GM18951 (cell line): ENCODE data around the gene DNAJB14.

ENCODE experiments used
- POLR2A ChIP-seq: IDR thresholded peaks from 4 replicates; pipeline ENCODE4 v1.6.1; 2011; ENCODE audit warnings: mild to moderate bottlenecking; ENCODE audit not compliant: insufficient read length, insufficient read depth; ENCODE audit errors: extremely low read depth
- in situ Hi-C: fragments of 300-500 bp; cut with MboI; formaldehyde crosslinking; loops from one replicate; pipeline ENCODE4 v1.12.0; 2022; ENCODE audit warnings: low sequenced_read_pairs, mixed read lengths, inconsistent platforms; ENCODE audit not compliant: unreplicated experiment

The DNAJB14 gene

DNA sequence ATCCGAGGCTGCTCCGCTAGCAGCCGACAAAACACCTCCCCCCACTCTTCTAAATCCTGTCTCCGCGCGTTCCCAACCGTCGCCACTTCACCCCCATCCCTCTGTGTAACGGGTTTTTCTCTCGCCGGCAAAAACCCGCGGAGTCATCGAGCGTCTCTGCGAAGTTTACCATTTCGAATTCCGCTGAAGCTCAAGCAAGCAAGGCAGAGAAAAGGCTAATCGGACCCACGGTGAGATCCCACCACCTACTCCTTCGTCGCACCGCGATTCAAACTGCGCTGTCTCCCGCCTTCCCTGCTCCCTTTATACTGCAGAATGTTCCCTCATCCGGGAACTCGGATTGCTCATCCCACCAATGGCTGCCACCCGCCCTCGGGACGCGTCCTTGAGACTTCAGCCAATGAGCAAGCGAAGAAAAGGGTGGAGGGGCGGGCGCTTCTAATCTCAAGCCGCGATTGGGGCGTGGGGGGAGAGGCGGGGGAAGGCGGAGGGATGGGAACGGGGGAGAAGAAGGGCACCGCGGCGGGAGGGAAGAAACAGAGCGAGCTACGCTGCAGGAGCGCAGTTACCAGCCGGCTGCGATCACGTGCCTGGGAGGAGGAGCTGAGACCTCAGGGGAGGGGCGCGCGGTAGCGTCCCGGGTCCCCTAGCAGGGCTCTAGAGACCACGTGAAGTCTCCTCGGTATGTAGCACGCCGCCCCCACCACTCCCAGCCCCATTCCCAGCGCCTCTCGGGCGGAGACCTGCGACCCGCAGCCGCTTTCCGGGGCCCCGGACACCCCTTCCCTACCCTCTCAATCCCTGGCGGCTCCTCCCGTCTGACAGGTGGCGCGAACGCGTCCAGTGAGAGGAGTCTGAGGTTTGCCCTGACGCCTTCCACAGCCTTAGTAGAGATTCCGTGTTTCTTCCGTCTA, 3.8 kb upstream of the DNAJB14 start, which contains the start of gene H2AZ1:
TSS of gene H2AZ1 (minus strand) at position 277 of the 914 bp plus-strand sequence. CDS start at position 172, 105 bp downstream.
- TF ChIP-seq POLR2A: peak; percentile 99
- in situ Hi-C loops: no loop called here

DNA sequence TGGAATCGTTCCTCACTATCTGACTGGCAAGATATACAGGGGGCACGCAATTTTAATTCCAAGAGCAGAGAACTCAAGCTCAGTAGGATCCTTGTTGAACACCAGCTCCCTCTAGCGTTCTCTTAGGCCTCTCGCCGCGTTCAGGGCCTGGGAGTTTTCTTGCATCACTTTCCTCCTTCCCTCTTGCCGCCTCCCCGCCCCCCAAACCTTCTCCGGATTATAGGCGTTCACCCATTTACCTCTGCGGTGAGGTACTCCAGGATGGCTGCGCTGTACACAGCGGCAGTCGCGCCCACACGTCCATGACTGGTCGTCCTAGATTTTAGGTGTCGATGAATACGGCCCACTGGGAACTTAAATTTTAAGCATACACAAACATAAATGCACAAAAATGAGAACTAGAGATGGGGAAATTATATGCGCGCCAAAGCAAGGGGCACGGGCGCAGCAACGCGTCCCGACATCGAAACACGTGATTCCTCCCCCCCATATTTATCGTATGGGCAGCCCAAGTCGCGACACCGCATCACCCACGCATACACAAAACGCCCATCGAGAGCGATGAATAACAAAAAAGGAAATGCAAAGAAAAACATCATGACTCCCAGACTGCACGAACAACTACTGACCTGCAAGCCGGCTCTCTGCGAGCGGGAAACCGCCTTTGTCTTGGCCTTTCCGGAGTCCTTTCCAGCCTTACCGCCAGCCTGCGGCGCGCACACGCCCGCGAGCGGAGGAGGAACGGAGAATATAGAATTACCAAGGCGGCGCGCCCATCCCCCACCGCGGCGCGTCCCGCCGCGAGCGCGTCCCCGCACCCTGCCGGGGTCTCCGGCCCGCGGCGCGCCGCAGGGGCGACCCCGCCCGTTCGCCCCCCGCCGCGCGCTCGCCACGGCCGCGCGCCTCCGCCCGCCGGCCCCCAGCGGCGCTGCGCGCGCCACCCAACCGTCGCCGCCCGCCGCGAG, 2.9 kb upstream of the DNAJB14 start:
- peak; percentile 40 for TF ChIP-seq POLR2A
- in situ Hi-C loops: no loop called here

GRCh38 chr4:99947608-99948007, 1.2 kb upstream of the DNAJB14 start:
- in situ Hi-C loops: no loop called here
- no peak for TF ChIP-seq POLR2A

DNA sequence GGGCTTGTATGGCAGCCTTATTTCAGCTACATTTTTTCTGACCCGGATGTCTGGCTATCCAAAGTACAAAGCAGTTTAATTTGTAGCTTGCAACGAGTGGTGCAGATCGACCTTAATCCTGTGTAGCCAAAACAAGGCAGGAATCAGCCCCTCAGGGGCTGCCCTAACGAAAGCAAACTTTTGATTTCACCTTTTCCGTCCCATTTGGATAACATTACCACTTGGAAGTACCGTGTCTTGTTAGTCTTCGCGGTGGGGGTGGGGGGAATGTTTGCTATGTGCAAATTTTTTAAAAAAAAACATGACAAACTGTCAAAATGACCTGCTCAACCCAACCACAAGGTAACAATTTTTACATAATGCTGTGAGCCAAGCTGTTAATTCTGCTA, 766 bp upstream of the DNAJB14 start:
- in situ Hi-C loops: no loop called here
- no peak for TF ChIP-seq POLR2A

- in situ Hi-C loops: no loop called here
Observed at GRCh38 chr4:99945718-99946355, 581 bp downstream of the DNAJB14 start.

DNA sequence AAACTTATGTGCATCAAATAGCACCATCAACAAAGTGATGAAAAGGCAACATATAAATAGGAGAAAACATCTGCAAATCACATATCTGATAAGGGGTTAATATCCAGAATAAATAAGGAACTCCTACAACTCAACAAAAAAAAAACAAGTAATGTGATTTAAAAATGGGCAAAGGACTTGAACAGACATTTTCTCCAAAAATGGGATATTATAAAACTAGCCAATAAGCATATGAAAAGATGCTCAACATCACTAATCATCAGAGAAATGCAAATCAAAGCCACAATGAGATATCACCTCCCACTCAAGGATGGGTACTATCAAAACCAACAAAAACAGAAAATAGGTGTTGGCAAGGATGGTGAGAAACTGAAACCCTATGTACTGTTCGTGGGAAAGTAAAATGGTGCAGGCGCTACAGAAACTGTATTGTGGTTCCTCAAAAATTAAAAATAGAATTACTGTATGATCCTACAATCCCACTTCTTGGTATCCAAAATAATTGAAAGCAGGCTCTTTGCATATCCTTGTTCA, 2.4 kb downstream of the DNAJB14 start:
- TF ChIP-seq POLR2A: no peak
- in situ Hi-C loops: no loop called here

More at GRCh38 chr4:99945718-99946355, 581 bp downstream of the DNAJB14 start:
- TF ChIP-seq POLR2A: no peak

DNA sequence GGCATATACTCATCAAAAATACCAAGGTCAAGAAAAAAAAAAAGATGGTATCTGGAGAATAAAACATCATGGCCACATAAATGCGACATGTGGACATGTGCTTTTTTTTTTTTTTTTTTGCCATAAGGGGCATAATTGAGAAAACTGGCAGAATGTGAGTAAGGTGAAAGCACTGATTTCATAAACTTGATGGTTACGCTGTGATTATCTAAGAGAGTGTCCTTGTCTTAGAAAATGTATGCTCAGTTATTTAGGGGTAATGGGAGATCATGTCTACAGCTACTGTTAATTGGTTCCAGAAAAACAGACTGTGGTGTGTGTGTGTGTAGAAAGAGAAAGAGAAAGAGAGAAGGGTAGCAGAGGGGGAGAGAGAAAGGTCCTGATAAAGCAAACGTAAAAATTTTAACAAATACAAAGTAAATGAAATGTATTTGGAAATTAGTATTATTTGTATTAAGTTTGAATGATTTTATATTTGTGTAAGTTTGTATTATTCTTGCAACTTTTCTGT, 8.1 kb downstream of the DNAJB14 start:
- no peak for TF ChIP-seq POLR2A
- in situ Hi-C loops: no loop called here

GRCh38 chr4:99934891-99935290, 11.5 kb downstream of the DNAJB14 start:
- no peak for TF ChIP-seq POLR2A
- in situ Hi-C loops: no loop called here

DNA sequence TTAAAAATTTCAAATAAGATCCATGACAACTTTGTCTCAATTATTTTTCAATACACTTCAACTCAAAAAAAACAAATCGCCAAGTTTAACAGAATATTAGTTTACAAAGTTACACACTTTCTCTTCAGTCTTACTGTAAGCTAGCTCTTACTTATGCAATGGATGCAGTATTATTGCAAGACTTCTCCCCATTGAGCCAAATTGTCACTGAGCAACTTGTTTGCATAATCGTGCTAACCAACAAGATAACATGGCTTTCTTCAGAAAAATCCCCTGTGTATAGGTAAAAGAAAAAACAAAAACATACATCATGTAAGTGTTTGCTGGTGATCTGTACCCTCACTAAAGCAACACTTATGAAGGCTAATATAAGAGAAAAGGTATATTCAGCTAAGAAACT, 18.9 kb downstream of the DNAJB14 start:
- no peak for TF ChIP-seq POLR2A
- in situ Hi-C loops: no loop called here

- in situ Hi-C loops: no loop called here
- no peak for TF ChIP-seq POLR2A
Observed at GRCh38 chr4:99921174-99921573, 25.2 kb downstream of the DNAJB14 start.

GRCh38 chr4:99918656-99919055, 27.8 kb downstream of the DNAJB14 start:
- TF ChIP-seq POLR2A: no peak
- in situ Hi-C loops: no loop called here

- no peak for TF ChIP-seq POLR2A
- in situ Hi-C loops: no loop called here
Observed at GRCh38 chr4:99917575-99917974, 28.8 kb downstream of the DNAJB14 start.

- TF ChIP-seq POLR2A: no peak
- in situ Hi-C loops: no loop called here
Observed at GRCh38 chr4:99915449-99915848, 31.0 kb downstream of the DNAJB14 start.

DNA sequence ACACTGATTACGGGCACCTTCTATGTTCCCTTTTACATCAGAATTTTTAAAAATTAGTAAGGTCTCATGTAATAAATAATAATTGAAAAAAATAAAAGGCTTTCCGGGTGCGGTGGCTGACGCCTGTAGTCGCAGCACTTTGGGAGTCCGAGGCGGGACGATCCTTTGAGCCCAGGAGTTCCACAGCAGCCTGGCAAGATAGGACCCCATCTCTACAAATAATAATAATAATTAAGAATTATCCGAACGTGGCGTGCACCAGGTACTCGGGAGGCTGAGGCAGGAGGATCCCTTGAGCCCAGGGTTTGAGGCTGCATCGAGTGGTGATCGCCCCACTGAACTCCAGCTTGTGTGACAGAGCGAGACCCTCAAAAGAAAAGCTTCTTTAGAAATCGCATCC, 51.4 kb downstream of the DNAJB14 start:
- TF ChIP-seq POLR2A: no peak
- in situ Hi-C loops: no loop called here
